AG09309 (cell line): ENCODE measurements around the gene CHD9.
"Not testable (repeated sequence)": the region's sequence is repeated elsewhere in the genome, so short reads cannot be mapped to it uniquely, and the experiment has no call there.

Experiments used
- DNase-seq: peaks from one replicate; pipeline ENCODE4 v3.0.0-alpha.2; 2010; ENCODE audit warnings: low read depth
- H3K4me3 ChIP-seq: 2 replicates; pipeline ENCODE4 v1.5.1; 2011; ENCODE audit warnings: mild to moderate bottlenecking, low read depth, low read length, moderate library complexity; ENCODE audit not compliant: control insufficient read depth
- CTCF ChIP-seq: IDR thresholded peaks from 2 replicates; pipeline ENCODE4 v1.5.1; 2011; ENCODE audit warnings: mild to moderate bottlenecking, low read depth, low read length, inconsistent platforms; ENCODE audit not compliant: insufficient read depth, control insufficient read depth; ENCODE audit errors: missing control alignments

The CHD9 gene

GRCh38 chr16:53029971-53030370, 24.8 kb upstream of the CHD9 start:
- H3K4me3 ChIP-seq, result no peak overlapping the region
- DNase-seq, result no peak
- no peak for TF ChIP-seq CTCF

DNA sequence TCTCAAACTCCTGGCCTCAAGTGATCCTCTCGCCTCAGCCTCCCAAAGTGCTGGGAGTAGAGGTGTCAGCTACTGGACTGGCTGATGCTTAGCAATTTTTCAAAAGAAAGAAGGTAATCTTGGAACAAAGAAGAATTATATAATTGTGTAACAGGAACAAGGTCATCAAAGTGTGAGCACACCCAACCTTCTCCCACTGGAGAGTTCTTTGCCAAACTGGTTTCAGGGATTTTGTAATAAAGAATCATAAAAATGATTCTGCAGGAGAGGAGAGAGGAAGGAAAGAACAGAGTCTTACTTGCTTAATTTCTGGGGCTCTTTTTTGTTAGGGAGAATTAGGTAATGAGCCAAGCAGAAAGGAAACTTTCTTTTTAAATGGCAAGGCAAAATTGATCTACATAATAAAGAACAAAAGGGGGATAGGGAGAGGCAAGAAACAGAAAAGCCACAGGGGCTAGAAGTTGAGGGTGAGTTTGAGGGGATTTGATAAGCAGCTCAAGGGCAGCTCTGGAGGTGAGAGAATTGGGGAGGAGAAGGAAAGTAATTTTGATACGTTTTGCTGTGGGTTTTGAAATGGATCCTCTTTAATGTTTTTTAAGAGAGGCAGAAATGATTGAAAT, 23.4 kb upstream of the CHD9 start:
- DNase-seq, result no peak
- H3K4me3 ChIP-seq, result no peak overlapping the region
- no peak for TF ChIP-seq CTCF

DNA sequence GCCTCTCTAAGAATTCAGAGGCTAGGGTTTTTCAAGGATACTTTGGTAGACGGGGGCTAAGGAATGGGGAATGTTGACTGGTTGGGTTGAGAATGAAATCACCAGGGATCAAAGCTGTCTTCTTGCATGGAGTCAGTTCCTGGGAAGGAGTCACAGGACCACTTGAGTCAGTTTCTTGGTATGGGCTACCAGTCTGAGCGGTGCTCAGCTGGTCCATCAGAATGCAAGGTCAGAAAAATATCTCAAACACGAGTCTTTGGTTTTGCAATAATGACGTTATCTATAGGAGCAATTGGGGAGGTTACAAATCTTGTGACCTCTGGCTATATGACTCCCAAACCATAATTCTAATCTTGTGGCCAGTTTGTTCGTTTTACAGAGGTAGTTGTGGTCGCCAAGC, 20.5 kb upstream of the CHD9 start:
- no peak for DNase-seq

GRCh38 chr16:53035176-53035942, 19.4 kb upstream of the CHD9 start:
- no peak for TF ChIP-seq CTCF
- no peak for DNase-seq
- H3K4me3 ChIP-seq, result no peak overlapping the region

More for the DNA sequence above, 20.5 kb upstream of the CHD9 start:
- TF ChIP-seq CTCF, result no peak
- no peak overlapping the region for H3K4me3 ChIP-seq

DNA sequence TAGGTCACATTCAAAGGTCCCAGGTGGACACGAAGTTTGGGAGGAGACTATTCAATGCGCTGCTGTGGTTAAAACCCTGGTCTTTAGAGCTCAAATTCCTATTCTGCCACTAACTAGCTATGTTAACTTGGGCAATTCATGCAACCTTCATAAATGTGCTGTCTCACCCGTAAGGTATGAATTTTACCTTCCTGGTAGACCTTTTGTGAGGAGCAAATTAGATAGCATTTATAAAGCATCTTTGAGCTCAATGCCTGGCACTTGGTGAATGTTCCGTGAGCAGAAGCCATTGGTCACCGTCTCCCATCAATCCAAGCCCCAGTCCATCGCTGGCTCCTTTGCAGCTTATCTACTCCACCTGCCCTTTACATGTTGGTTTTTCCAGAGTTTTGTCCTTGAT, 18.7 kb upstream of the CHD9 start:
- no peak overlapping the region for H3K4me3 ChIP-seq
- TF ChIP-seq CTCF, result no peak
- DNase-seq, result no peak

GRCh38 chr16:53036711-53037110, 18.1 kb upstream of the CHD9 start:
- H3K4me3 ChIP-seq, DNase-seq: not testable (repeated sequence)

- no peak overlapping the region for H3K4me3 ChIP-seq
- no peak for TF ChIP-seq CTCF
- no peak for DNase-seq
These were observed 14.0 kb upstream of the CHD9 start for GRCh38 chr16:53040788-53041187.
